Mesendoderm (in vitro differentiated cells): Measurements from ENCODE around the gene ITGB3BP.
A peak's percentile ranks its signal among the peaks of the same experiment; 100 is the strongest.
"Not testable (repeated sequence)": the region's sequence is repeated elsewhere in the genome, so short reads cannot be mapped to it uniquely, and the experiment has no call there.

ENCODE experiments used
- DNase-seq: peaks from one replicate; pipeline ENCODE4 v3.0.0; 2013
- H2AK5ac ChIP-seq: 2 replicates; pipeline ENCODE4 v1.6.1; 2013; ENCODE audit warnings: low read length, inconsistent platforms
- H2BK120ac ChIP-seq: 2 replicates; pipeline ENCODE4 v1.6.1; 2013; ENCODE audit warnings: low read depth, mild to moderate bottlenecking, low read length, moderate library complexity, mixed read lengths
- H2BK15ac ChIP-seq: replicated peaks from 2 replicates; pipeline ENCODE4 v1.6.1; 2013; ENCODE audit warnings: low read depth, mild to moderate bottlenecking, moderate library complexity
- H2BK5ac ChIP-seq: 2 replicates; pipeline ENCODE4 v1.6.1; 2013; ENCODE audit warnings: low read length, inconsistent platforms
- H3K18ac ChIP-seq: 2 replicates; pipeline ENCODE4 v1.6.1; 2013; ENCODE audit warnings: mild to moderate bottlenecking, low read length, mixed read lengths
- H3K23ac ChIP-seq: one replicate; pipeline ENCODE4 v1.6.1; 2013; ENCODE audit warnings: low read length
- H3K27ac ChIP-seq: 2 replicates; pipeline ENCODE4 v1.5.1; 2013; ENCODE audit warnings: low read depth, mild to moderate bottlenecking, inconsistent platforms, low read length, moderate library complexity
- H3K27me3 ChIP-seq: 2 replicates; pipeline ENCODE4 v1.6.1; 2013; ENCODE audit warnings: low read length, control low read depth, mild to moderate bottlenecking, inconsistent platforms; ENCODE audit not compliant: insufficient read depth, poor library complexity
- H3K36me3 ChIP-seq: 2 replicates; pipeline ENCODE4 v1.6.1; 2013; ENCODE audit warnings: low read length, inconsistent platforms; ENCODE audit not compliant: control insufficient read depth, insufficient read depth
- H3K4ac ChIP-seq: one replicate; pipeline ENCODE4 v1.6.1; 2013; ENCODE audit warnings: low read depth, mild to moderate bottlenecking, low read length, moderate library complexity
- H3K4me1 ChIP-seq: 2 replicates; pipeline ENCODE4 v1.6.1; 2013; ENCODE audit warnings: low read depth, low read length, inconsistent platforms; ENCODE audit not compliant: control insufficient read depth
- H3K4me2 ChIP-seq: 2 replicates; pipeline ENCODE4 v1.6.1; 2013; ENCODE audit warnings: low read length
- H3K4me3 ChIP-seq: 2 replicates; pipeline ENCODE4 v1.5.1; 2013; ENCODE audit warnings: mild to moderate bottlenecking, low read length
- H3K56ac ChIP-seq: one replicate; pipeline ENCODE4 v1.6.1; 2013; ENCODE audit warnings: low read length
- H3K79me1 ChIP-seq: 2 replicates; pipeline ENCODE4 v1.6.1; 2013; ENCODE audit warnings: low read length, inconsistent platforms
- H3K79me2 ChIP-seq: 2 replicates; pipeline ENCODE4 v1.6.1; 2013; ENCODE audit warnings: mild to moderate bottlenecking, low read length; ENCODE audit not compliant: control insufficient read depth, insufficient read depth
- H3K9ac ChIP-seq: 2 replicates; pipeline ENCODE4 v1.6.1; 2013; ENCODE audit warnings: low read length, inconsistent platforms
- H4K5ac ChIP-seq: one replicate; pipeline ENCODE4 v1.6.1; 2013; ENCODE audit warnings: low read length
- H4K8ac ChIP-seq: one replicate; pipeline ENCODE4 v1.6.1; 2013; ENCODE audit warnings: low read depth, mild to moderate bottlenecking, control low read depth, low read length, moderate library complexity
- WGBS: extraction: QIAGEN DNeasy Blood & Tissue Kit; methylation state at CpG from one replicate; pipeline ENCODE4 v1.1.7; 2013; ENCODE audit warnings: low lambda C conversion rate, missing lambda C conversion rate; ENCODE audit not compliant: insufficient coverage; ENCODE audit errors: extremely low coverage; 5-methylcytosine and 5-hydroxymethylcytosine counted together

Gene ITGB3BP

GRCh38 chr1:63475761-63476160 is 47.3 kb downstream of the ITGB3BP start:
- Histone ChIP-seq H2AK5ac (no peak overlapping the region), H3K4me3 (no peak overlapping the region), H3K4me1 (no peaks in the 10 kb centered on the region), H3K27ac (no peak overlapping the region), H3K9ac (no peak overlapping the region), H3K79me2 (no peaks in the 10 kb centered on the region), H3K23ac (no peak overlapping the region), H3K4me2 (no peak overlapping the region), H3K36me3 (no peaks in the 10 kb centered on the region), H4K5ac (no peak overlapping the region), H3K18ac (no peak overlapping the region), H3K56ac (no peak overlapping the region), H2BK120ac (no peak overlapping the region), H2BK5ac (no peak overlapping the region), H3K27me3 (no peaks in the 10 kb centered on the region), H3K79me1 (no peaks in the 10 kb centered on the region), H3K4ac (no peak overlapping the region), H2BK15ac (no peak overlapping the region), H4K8ac (no peak overlapping the region)
- DNase-seq: peak; percentile 29
- no CpG with 5 or more reads among the region's 7 CpGs for WGBS

- not testable (repeated sequence) for H3K27ac ChIP-seq, H3K23ac ChIP-seq, H3K9ac ChIP-seq, H3K27me3 ChIP-seq, H2BK15ac ChIP-seq, H3K79me2 ChIP-seq, DNase-seq, H2BK5ac ChIP-seq, H3K79me1 ChIP-seq, H3K4me2 ChIP-seq, H3K56ac ChIP-seq, H3K18ac ChIP-seq, H3K36me3 ChIP-seq, H2BK120ac ChIP-seq, H3K4me3 ChIP-seq, H4K8ac ChIP-seq, H2AK5ac ChIP-seq, H4K5ac ChIP-seq, H3K4me1 ChIP-seq, H3K4ac ChIP-seq
- no CpG with 5 or more reads among the region's 5 CpGs for WGBS
Observed at GRCh38 chr1:63468683-63469082, 54.3 kb downstream of the ITGB3BP start.

- DNase-seq: peak; percentile 44
- Histone ChIP-seq H3K4me1 (no peaks in the 10 kb centered on the region), H3K79me2 (no peaks in the 10 kb centered on the region), H4K5ac (no peak overlapping the region), H3K27ac (no peak overlapping the region), H3K36me3 (no peaks in the 10 kb centered on the region), H2BK5ac (no peak overlapping the region), H3K4me3 (no peak overlapping the region), H3K4me2 (no peak overlapping the region), H2BK120ac (no peak overlapping the region), H3K27me3 (no peaks in the 10 kb centered on the region), H3K4ac (no peak overlapping the region), H3K9ac (no peak overlapping the region), H3K18ac (no peak overlapping the region), H3K79me1 (no peaks in the 10 kb centered on the region), H3K23ac (no peak overlapping the region), H2AK5ac (no peak overlapping the region), H4K8ac (no peak overlapping the region), H2BK15ac (no peak overlapping the region), H3K56ac (no peak overlapping the region)
- WGBS: no CpG with 5 or more reads among the region's 3 CpGs
Observed at GRCh38 chr1:63466759-63467158, 56.3 kb downstream of the ITGB3BP start.

GRCh38 chr1:63466181-63466580 is 56.8 kb downstream of the ITGB3BP start:
- H3K56ac ChIP-seq: no peak overlapping the region
- no peak overlapping the region for H3K4me2 ChIP-seq
- no peaks in the 10 kb centered on the region for H3K79me2 ChIP-seq
- H3K4me1 ChIP-seq: no peaks in the 10 kb centered on the region
- H3K27me3 ChIP-seq: no peaks in the 10 kb centered on the region
- no peaks in the 10 kb centered on the region for H3K36me3 ChIP-seq
- no peak overlapping the region for H2AK5ac ChIP-seq
- H3K27ac ChIP-seq: no peak overlapping the region
- H3K18ac ChIP-seq: no peak overlapping the region
- no peak overlapping the region for H3K9ac ChIP-seq
- no peak overlapping the region for H3K4me3 ChIP-seq
- H2BK120ac ChIP-seq: no peak overlapping the region
- no peak overlapping the region for H3K4ac ChIP-seq
- no peaks in the 10 kb centered on the region for H3K79me1 ChIP-seq
- no peak overlapping the region for H2BK15ac ChIP-seq
- H4K8ac ChIP-seq: no peak overlapping the region
- H3K23ac ChIP-seq: no peak overlapping the region
- H4K5ac ChIP-seq: no peak overlapping the region
- no peak overlapping the region for H2BK5ac ChIP-seq
- no peak for DNase-seq
- WGBS: no CpG with 5 or more reads among the region's 7 CpGs

GRCh38 chr1:63463248-63463647 is 59.8 kb downstream of the ITGB3BP start:
- Histone ChIP-seq H3K4ac (no peak overlapping the region), H2BK5ac (no peak overlapping the region), H3K4me2 (no peak overlapping the region), H3K23ac (no peak overlapping the region), H3K4me3 (no peak overlapping the region), H2BK120ac (no peak overlapping the region), H4K8ac (no peak overlapping the region), H4K5ac (no peak overlapping the region), H3K27me3 (no peaks in the 10 kb centered on the region), H3K36me3 (no peaks in the 10 kb centered on the region), H2BK15ac (no peak overlapping the region), H3K56ac (no peak overlapping the region), H3K27ac (no peak overlapping the region), H3K18ac (no peak overlapping the region), H3K4me1 (no peaks in the 10 kb centered on the region), H3K79me2 (no peaks in the 10 kb centered on the region), H3K9ac (no peak overlapping the region), H2AK5ac (no peak overlapping the region), H3K79me1 (no peaks in the 10 kb centered on the region)
- WGBS: no CpG with 5 or more reads among the region's 3 CpGs
- no peak for DNase-seq

GRCh38 chr1:63461661-63462230 is 61.3 kb downstream of the ITGB3BP start:
- H3K4ac ChIP-seq: no peak overlapping the region
- H3K56ac ChIP-seq: no peak overlapping the region
- H3K9ac ChIP-seq: no peak overlapping the region
- no CpG with 5 or more reads among the region's 1 CpG for WGBS
- H4K8ac ChIP-seq: no peak overlapping the region
- no peak overlapping the region for H2AK5ac ChIP-seq
- H4K5ac ChIP-seq: no peak overlapping the region
- no peaks in the 10 kb centered on the region for H3K36me3 ChIP-seq
- no peaks in the 10 kb centered on the region for H3K79me2 ChIP-seq
- no peak overlapping the region for H3K4me2 ChIP-seq
- H3K18ac ChIP-seq: no peak overlapping the region
- DNase-seq: no peak
- no peaks in the 10 kb centered on the region for H3K27me3 ChIP-seq
- no peak overlapping the region for H3K23ac ChIP-seq
- no peak overlapping the region for H3K27ac ChIP-seq
- no peak overlapping the region for H2BK120ac ChIP-seq
- H3K79me1 ChIP-seq: no peaks in the 10 kb centered on the region
- no peak overlapping the region for H2BK15ac ChIP-seq
- H2BK5ac ChIP-seq: no peak overlapping the region
- H3K4me1 ChIP-seq: no peaks in the 10 kb centered on the region
- H3K4me3 ChIP-seq: no peak overlapping the region
